SK-N-MC (cell line): ENCODE data around the gene ZSWIM3.

Experiments used
- DNase-seq: peaks from one replicate; pipeline ENCODE4 v3.0.0-alpha.2; 2011; ENCODE audit warnings: low read depth, low spot score
- H3K27ac ChIP-seq: fragments of 200-600 bp; sonication (generic); 2 replicates; pipeline ENCODE4 v1.5.1; 2016; ENCODE audit warnings: mixed run types
- H3K36me3 ChIP-seq: fragments of 200-600 bp; sonication (generic); 2 replicates; pipeline ENCODE4 v1.6.1; 2017; ENCODE audit warnings: antibody characterized with exemption, low read length, mixed read lengths; ENCODE audit not compliant: insufficient read depth
- H3K4me3 ChIP-seq: fragments of 200-600 bp; sonication (generic); 2 replicates; pipeline ENCODE4 v1.5.1; 2016
- H3K9ac ChIP-seq: fragments of 200-600 bp; sonication (generic); 2 replicates; pipeline ENCODE4 v1.8.0; 2017; ENCODE audit warnings: mixed run types, mixed read lengths; ENCODE audit not compliant: insufficient read length
- H3K9me3 ChIP-seq: fragments of 200-600 bp; sonication (generic); 2 replicates; pipeline ENCODE4 v1.6.1; 2017; ENCODE audit warnings: low read depth, mild to moderate bottlenecking, antibody characterized with exemption, low read length, moderate library complexity, mixed read lengths
- EZH2 ChIP-seq: fragments of 200-600 bp; sonication (generic); IDR thresholded peaks from one replicate; pipeline ENCODE4 v1.6.1; 2017; ENCODE audit warnings: antibody characterized with exemption
- FOXP2 ChIP-seq: optimal IDR thresholded peaks from 2 replicates; pipeline ENCODE3; 2011; ENCODE audit warnings: mild to moderate bottlenecking, moderate library complexity; ENCODE audit not compliant: insufficient read depth; ENCODE audit errors: extremely low read length, control extremely low read depth
- POLR2AphosphoS5 ChIP-seq: IDR thresholded peaks from 2 replicates; pipeline ENCODE4 v1.6.1; 2012; ENCODE audit warnings: mild to moderate bottlenecking, low read depth, low read length, borderline replicate concordance

Gene ZSWIM3

GRCh38 chr20:45905505-45906079, 48.2 kb downstream of the ZSWIM3 start:
- Histone ChIP-seq H3K9ac (no peak overlapping the region), H3K4me3 (no peak overlapping the region), H3K27ac (no peak overlapping the region), H3K9me3 (no peaks in the 10 kb centered on the region), H3K36me3 (peaks cover 45% of the 10 kb centered on the region; the same call in 1 of the 2 replicates)
- TF ChIP-seq EZH2 = no peak
- no peak for TF ChIP-seq POLR2AphosphoS5
- TF ChIP-seq FOXP2 = no peak
- DNase-seq = no peak

GRCh38 chr20:45907219-45907948, 50.0 kb downstream of the ZSWIM3 start:
- TF ChIP-seq POLR2AphosphoS5 (no peak), EZH2 (no peak), FOXP2 (no peak)
- Histone ChIP-seq H3K9me3 (no peaks in the 10 kb centered on the region), H3K36me3 (peaks cover 35% of the 10 kb centered on the region; the same call in 1 of the 2 replicates), H3K4me3 (no peak overlapping the region), H3K27ac (no peak overlapping the region), H3K9ac (no peak overlapping the region)
- DNase-seq = no peak

GRCh38 chr20:45908084-45908483, 50.7 kb downstream of the ZSWIM3 start:
- Histone ChIP-seq H3K9me3 (no peaks in the 10 kb centered on the region), H3K4me3 (no peak overlapping the region), H3K36me3 (peaks cover 35% of the 10 kb centered on the region; the same call in 1 of the 2 replicates), H3K27ac (no peak overlapping the region), H3K9ac (no peak overlapping the region)
- DNase-seq = no peak
- no peak for TF ChIP-seq POLR2AphosphoS5
- TF ChIP-seq FOXP2 = no peak
- TF ChIP-seq EZH2 = no peak

GRCh38 chr20:45909336-45909808, 52.0 kb downstream of the ZSWIM3 start:
- Histone ChIP-seq H3K27ac (no peak overlapping the region), H3K4me3 (no peak overlapping the region), H3K36me3 (peaks cover 33% of the 10 kb centered on the region; the same call in 1 of the 2 replicates), H3K9me3 (no peaks in the 10 kb centered on the region), H3K9ac (no peak overlapping the region)
- TF ChIP-seq FOXP2 (no peak), EZH2 (no peak), POLR2AphosphoS5 (no peak)
- no peak for DNase-seq

- TF ChIP-seq POLR2AphosphoS5 = no peak
- TF ChIP-seq FOXP2 = no peak
- no peak for TF ChIP-seq EZH2
- H3K36me3 ChIP-seq = peaks cover 27% of the 10 kb centered on the region; the same call in 1 of the 2 replicates
- H3K9ac ChIP-seq = no peak overlapping the region
- H3K4me3 ChIP-seq = no peak overlapping the region
- no peak for DNase-seq
- no peaks in the 10 kb centered on the region for H3K9me3 ChIP-seq
- no peak overlapping the region for H3K27ac ChIP-seq
These were observed 52.6 kb downstream of the ZSWIM3 start for GRCh38 chr20:45909817-45910669.

GRCh38 chr20:45910670-45911485, 53.5 kb downstream of the ZSWIM3 start:
- peak overlapping the region; percentile 86 for H3K9ac ChIP-seq
- peaks cover 21% of the 10 kb centered on the region; the same call in 1 of the 2 replicates for H3K36me3 ChIP-seq
- H3K4me3 ChIP-seq = peak overlapping the region; percentile 98
- peak; percentile 99 for DNase-seq
- peak; percentile 83 for TF ChIP-seq POLR2AphosphoS5
- TF ChIP-seq EZH2 = no peak
- no peaks in the 10 kb centered on the region for H3K9me3 ChIP-seq
- H3K27ac ChIP-seq = peak overlapping the region; percentile 66; the same call in 1 of the 2 replicates

- Histone ChIP-seq H3K4me3 (peak within 1 kb of the TSS; percentile 98), H3K27ac (peak within 1 kb of the TSS; percentile 66; the same call in 1 of the 2 replicates), H3K36me3 (peaks cover 15% of the 10 kb centered on the region; the same call in 1 of the 2 replicates), H3K9ac (peak within 1 kb of the TSS; percentile 86), H3K9me3 (no peaks in the 10 kb centered on the region)
- DNase-seq = no peak
- TF ChIP-seq EZH2 = no peak
- no peak for TF ChIP-seq FOXP2
- TF ChIP-seq POLR2AphosphoS5 = peak; percentile 93
These were observed 54.3 kb downstream of the ZSWIM3 start, which contains the start of gene PLTP for GRCh38 chr20:45911486-45912343. TSS of gene PLTP (minus strand) at chr20:45912155. CDS start at chr20:45911452, 703 bp downstream.
